NCI-H1436 (cell line): ENCODE data around the gene NAA15.
"Not testable (repeated sequence)": the region's sequence is repeated elsewhere in the genome, so short reads cannot be mapped to it uniquely, and the experiment has no call there.

ENCODE experiments used
- DNase-seq: peaks from one replicate; lab custom pipeline; 2025; lab: John Stamatoyannopoulos, UW

NAA15 gene

DNA sequence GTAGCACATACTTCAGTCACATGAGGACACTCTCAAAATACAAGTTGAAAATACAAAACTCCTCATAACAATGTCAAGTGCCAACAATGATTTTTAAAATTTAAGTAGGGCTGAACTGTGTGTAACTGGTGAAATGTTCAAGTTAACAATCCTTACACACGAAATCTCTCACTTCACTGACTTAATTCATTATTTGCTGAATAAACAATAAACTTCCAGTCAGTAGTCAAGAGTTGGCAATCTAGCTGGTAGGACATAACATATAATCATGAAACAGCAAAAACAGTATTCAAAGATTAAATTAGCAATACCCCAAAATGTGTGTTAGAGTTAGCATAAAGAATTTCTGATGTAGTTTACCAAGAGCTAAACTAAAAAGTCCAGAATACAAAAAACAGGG is 150.7 kb downstream of the NAA15 start:
- no peak for DNase-seq

GRCh38 chr4:139453041-139453370 is 151.7 kb downstream of the NAA15 start:
- peak; percentile 73 for DNase-seq

DNA sequence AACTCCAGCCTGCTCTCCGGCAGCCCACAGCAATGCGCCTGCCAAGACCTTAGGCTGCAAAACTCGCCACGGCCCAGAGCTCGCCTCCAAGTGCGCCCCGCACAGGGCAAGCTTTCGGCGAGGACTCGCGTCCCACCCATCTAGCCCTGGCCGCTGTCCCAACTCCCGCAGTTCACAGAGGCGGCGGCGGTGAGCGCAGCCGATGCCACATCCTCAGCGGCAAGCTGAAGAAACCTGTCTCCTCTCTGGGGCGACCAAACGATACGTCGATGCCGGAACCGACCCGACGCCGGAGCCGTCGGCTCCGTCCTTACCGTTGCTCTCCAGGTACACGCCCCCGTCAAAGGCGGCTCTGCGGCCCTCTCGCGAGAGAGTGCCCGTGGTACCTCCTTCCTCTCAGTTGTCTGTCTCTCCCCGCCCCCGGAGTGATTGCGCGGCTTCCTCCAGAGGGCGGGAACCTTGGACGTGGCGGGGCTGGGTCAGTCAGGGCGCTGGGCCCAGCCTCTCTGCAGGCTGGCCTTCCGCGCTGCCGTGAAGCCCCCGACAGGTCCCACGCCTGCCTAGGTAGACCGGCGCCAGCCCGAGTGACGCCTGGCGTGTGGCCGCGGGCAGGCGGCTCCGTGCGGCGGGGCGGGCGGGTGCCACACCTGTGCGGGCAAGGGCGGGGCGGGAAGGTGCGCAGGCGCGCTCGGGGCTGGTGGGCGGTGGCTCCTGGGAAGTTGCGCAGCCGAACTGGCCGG is 152.2 kb downstream of the NAA15 start:
- peak; percentile 93 for DNase-seq

DNA sequence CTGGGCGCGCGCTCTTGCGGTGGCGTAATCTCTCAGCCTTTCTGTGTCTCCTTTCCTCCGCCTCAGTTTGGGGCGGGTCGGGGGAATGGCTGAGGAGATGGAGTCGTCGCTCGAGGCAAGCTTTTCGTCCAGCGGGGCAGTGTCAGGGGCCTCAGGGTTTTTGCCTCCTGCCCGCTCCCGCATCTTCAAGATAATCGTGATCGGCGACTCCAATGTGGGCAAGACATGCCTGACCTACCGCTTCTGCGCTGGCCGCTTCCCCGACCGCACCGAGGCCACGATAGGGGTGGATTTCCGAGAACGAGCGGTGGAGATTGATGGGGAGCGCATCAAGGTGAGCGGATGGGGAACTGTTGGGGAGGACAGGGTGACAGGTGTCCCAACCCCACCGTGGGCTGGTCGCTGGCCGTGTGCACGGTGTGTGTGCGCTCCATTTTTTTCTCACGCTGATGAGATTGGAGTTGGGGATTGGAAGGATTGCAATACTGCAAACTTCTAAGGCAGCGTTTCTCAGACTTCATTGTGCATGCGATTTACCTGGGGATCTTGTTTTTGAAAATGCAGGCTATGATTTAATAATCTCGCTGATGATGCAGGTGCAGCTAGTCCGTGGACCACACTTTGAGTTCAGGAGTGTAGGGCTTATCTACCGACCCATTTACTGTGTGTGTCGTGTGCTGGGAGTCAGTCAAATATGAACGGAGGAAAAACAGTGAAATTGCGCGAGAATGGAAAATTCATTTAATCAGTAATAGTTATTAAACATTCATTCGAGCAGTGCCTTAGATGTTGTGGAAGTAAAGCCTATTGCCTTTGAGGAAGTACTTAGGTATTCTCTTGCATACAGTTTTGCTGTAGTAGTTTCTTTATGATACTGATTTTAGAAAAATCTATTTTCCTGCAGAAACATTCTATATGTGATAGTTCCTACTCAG is 153.1 kb downstream of the NAA15 start, which contains the start of gene RAB33B:
Gene RAB33B (plus strand): TSS at position 11 of the 935 bp plus-strand sequence. CDS start 75 bp downstream, at position 86.
- no peak for DNase-seq

- no peak for DNase-seq
Measured at GRCh38 chr4:139455126-139455538, 153.8 kb downstream of the NAA15 start.

DNA sequence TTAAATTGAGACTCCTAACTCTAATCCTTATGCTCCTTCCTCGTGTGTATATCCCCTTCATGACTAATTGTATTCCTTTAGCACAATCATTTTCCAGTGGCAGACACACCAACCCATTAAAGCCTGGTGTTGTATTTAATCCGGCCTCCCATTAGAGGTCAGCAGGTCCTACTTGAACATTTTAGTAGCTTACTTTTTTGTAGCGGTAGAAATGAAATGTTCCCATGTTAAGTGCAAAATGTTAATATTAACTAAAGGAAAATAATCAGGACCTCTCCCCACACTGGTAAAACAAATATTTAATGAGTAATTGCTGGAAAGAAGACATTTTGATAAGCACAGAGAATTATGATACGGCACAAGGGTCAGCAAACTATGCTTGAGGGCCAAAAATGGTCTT is 156.0 kb downstream of the NAA15 start:
- no peak for DNase-seq

DNA sequence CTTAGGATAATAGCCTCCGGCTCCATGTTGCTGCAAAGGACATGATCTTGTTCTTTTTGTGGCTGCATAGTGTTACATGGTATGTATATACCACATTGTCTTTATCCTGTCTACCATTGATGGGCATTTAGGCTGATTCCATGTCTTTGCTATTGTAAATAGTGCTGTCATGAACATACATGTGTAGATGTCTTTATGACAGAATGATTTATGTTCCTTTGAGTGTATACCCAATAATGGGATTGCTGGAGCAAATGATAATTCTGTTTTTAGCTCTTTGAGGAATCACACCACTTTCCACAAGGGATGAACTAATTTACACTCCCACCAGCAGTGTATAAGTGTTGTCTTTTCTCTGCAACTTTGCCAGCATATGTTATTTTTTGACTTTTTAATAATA is 157.2 kb downstream of the NAA15 start:
- no peak for DNase-seq

- DNase-seq: no peak
Measured at GRCh38 chr4:139458999-139459398, 157.7 kb downstream of the NAA15 start.

- no peak for DNase-seq
Measured at GRCh38 chr4:139460565-139460964, 159.3 kb downstream of the NAA15 start.

DNA sequence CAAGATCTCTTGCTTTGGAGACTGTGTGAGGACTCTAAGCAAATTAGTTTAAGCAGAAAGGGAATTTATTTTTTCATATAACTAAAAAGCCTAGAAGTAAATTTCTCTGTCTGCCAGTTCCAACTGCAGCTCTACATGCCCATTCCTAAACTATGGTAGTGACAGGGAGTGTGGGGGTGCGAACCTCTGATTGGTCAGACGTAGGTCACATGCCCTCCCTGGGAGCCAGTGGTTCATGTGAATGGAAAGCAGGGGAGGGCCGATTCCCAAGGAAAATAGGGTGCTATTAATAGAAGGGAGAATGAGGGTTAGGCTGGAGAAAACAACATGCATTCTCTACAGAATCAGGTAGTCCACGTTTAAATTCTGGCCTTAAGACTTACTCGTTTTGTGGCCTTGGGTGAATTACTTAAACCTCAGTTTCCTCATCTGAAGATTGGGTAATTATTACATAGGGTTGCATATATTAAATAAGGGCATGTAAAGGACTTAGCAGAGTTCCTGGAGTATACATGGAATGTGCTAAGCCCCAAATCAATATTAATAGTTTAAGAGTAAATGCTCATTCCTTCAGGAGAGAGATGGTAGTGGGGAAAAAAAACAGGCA is 159.8 kb downstream of the NAA15 start:
- no peak for DNase-seq

DNA sequence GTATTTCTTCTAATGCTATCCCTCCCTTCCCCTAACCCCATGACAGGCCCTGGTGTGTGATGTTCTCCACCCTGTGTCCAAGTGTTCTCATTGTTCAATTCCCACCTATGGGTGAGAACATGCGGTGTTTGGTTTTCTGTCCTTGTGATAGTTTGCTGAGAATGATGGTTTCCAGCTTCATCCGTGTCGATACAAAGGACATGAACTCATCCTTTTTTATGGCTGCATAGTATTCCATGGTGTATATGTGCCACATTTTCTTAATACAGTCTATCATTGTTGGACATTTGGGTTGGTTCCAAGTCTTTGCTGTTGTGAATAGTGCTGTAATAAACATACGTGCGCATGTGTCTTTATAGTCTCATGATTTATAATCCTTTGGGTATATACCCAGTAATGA is 163.2 kb downstream of the NAA15 start:
- not testable (repeated sequence) for DNase-seq

GRCh38 chr4:139465922-139466321 is 164.6 kb downstream of the NAA15 start:
- DNase-seq: no peak

DNA sequence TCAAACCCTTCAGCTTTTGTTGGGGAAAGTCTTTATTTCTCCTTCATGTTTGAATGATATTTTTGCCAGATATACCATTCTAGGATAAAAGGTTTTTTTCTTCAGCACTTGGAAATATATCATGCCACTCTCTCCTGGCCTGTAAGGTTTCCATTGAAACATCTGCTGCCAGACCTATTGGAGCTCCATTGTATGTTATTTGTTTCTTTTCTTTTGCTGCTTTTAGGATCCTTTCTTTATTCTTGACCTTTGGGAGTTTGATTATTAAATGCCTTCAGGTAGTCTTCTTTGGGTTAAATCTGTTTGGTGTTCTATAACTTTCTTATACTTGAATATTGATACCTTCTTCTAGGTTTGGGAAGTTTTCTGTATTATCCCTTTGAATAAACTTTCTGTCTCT is 167.5 kb downstream of the NAA15 start:
- DNase-seq: not testable (repeated sequence)

DNA sequence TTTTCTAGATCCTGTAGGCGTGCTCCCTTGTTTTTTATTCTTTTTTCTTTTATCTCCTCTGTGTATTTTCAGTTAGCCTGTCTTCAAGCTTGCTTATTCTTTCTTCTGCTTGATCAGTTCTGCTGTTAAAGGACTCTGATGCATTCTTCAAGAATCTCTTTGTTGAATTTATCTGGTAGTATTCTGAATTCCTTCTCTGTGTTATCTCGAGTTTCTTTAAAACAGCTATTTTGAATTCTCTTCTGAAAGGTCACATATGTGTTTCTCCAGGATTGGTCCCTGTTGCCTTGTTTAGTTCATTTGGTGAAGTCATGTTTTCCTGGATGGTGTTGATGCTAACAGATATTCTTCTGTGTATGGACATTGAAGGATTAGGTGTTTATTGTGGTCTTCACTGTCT is 167.9 kb downstream of the NAA15 start:
- no peak for DNase-seq
